Memory B cell (primary cell): ENCODE results near the gene TAP2.

ENCODE experiments used
- ATAC-seq: fragments of 150-1000 bp; cut with Tn5 transposase; 2 replicates; pipeline ENCODE4 v1.10.0; 2021; ENCODE audit warnings: low read depth, mild to moderate bottlenecking, moderate library complexity
- DNase-seq, 2 donors: peaks; one replicate each; pipeline ENCODE4 v3.0.0; 2022; ENCODE audit warnings: low spot score in 2 of 2
- H3K27ac Mint-ChIP-seq: one replicate; pipeline ENCODE4 v1.8.0; 2022; ENCODE audit warnings: mild to moderate bottlenecking, moderate library complexity, mixed read lengths
- H3K27me3 Mint-ChIP-seq: one replicate; pipeline ENCODE4 v1.8.0; 2022; ENCODE audit warnings: mixed read lengths
- H3K36me3 Mint-ChIP-seq: one replicate; pipeline ENCODE4 v1.8.0; 2022; ENCODE audit warnings: mild to moderate bottlenecking, mixed read lengths
- H3K4me1 Mint-ChIP-seq: one replicate; pipeline ENCODE4 v1.8.0; 2022; ENCODE audit warnings: mixed read lengths
- H3K4me3 Mint-ChIP-seq: one replicate; pipeline ENCODE4 v1.8.0; 2022; ENCODE audit warnings: mild to moderate bottlenecking, moderate library complexity, mixed read lengths
- H3K9me3 Mint-ChIP-seq: one replicate; pipeline ENCODE4 v1.8.0; 2022; ENCODE audit warnings: mixed read lengths

TAP2 gene

DNA sequence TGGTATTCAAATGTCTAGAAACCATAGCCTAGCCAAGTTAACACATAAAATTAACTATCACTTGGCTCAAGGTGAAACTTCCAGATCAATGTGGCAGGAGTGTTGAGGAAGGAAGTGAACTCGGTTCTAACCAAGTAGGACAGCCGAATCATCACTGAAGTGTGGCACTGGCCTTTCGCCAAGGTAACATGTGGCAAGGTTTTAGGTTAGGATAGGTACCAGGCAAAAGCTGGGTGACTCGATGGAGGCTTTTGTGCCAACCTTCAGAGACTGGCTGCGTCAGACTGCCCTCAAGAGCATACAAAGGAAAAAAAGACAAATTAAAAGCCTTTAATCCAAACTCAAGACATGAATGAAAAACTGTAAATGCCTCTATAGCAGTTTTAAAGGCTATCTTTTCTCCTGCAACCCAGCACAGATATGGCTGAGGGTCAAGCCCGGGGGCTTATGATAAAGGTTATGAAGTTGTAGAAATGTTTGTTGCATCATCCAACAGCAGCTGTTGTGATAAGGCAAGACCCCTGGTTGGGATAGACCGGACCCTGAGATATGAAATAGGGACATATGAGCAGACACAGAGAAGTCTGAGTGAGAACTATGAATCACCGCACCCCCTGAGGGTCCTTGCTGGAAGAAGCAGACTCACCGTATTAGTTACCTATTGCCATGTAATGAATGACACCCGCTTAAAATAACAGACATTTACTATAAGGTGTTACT lies 27.3 kb upstream of the TAP2 start:
- Mint-ChIP-seq H3K9me3 (no peaks in the 10 kb centered on the region), H3K4me3 (no peak overlapping the region), H3K27ac (peak overlapping the region; percentile 89), H3K27me3 (no peaks in the 10 kb centered on the region), H3K36me3 (peaks cover 2% of the 10 kb centered on the region), H3K4me1 (peaks cover 25% of the 10 kb centered on the region)
- ATAC-seq (no peak), DNase-seq (no peak)

GRCh38 chr6:32862725-32863124 lies 24.2 kb upstream of the TAP2 start:
- no peak overlapping the region for H3K27ac Mint-ChIP-seq
- peaks cover 34% of the 10 kb centered on the region for H3K4me1 Mint-ChIP-seq
- no peaks in the 10 kb centered on the region for H3K27me3 Mint-ChIP-seq
- ATAC-seq (no peak), DNase-seq (no peak)
- H3K9me3 Mint-ChIP-seq, result no peaks in the 10 kb centered on the region
- H3K36me3 Mint-ChIP-seq, result peaks cover 24% of the 10 kb centered on the region
- H3K4me3 Mint-ChIP-seq, result no peak overlapping the region

DNA sequence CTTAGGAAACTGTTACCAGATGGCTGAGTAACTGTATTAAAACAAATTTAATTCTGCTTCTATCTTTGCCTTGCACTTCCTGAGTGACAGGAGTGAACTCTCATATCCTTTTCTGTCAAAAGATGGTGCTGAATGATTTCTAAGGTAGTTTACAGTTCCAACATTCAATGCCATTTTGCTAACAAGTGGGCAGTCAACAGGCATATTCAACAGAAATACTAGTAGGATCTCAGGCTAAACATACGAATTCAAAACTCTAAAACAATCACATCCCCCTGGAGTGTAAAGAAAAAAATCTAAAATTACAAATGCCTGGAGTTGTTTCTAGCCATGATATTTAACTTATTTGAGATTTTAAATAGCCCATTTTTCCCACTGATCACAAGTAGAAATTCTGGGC lies 22.1 kb upstream of the TAP2 start:
- H3K4me1 Mint-ChIP-seq, result peaks cover 27% of the 10 kb centered on the region

DNA sequence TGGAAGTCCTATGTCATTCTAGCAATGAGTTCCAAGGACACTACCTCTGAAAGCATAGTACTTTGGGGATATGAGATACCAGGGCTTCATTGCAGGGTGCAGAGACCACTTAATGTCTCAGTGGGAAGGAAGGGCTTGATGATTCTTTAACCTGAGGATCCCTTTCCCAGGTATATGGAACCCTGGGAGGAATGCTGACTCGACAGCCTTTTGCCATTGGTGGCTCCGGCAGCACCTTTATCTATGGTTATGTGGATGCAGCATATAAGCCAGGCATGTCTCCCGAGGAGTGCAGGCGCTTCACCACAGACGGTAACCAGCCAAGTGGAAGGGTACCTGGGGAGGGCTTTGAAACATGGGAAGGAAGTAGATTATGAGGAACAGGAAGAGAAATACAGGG lies 19.7 kb upstream of the TAP2 start:
- no peak for DNase-seq
- peaks cover 30% of the 10 kb centered on the region for H3K4me1 Mint-ChIP-seq
- peaks cover 44% of the 10 kb centered on the region for H3K36me3 Mint-ChIP-seq
- ATAC-seq, result no peak
- no peaks in the 10 kb centered on the region for H3K9me3 Mint-ChIP-seq
- peak overlapping the region; percentile 86 for H3K27ac Mint-ChIP-seq
- H3K4me3 Mint-ChIP-seq, result peak overlapping the region; percentile 72
- H3K27me3 Mint-ChIP-seq, result no peaks in the 10 kb centered on the region

More for the DNA sequence above, 22.1 kb upstream of the TAP2 start:
- H3K9me3 Mint-ChIP-seq, result no peaks in the 10 kb centered on the region
- H3K27ac Mint-ChIP-seq, result peak overlapping the region; percentile 75
- ATAC-seq, result no peak
- H3K36me3 Mint-ChIP-seq, result peaks cover 39% of the 10 kb centered on the region
- no peak for DNase-seq
- H3K4me3 Mint-ChIP-seq, result no peak overlapping the region
- H3K27me3 Mint-ChIP-seq, result no peaks in the 10 kb centered on the region

GRCh38 chr6:32857156-32857891 lies 18.8 kb upstream of the TAP2 start:
- H3K9me3 Mint-ChIP-seq, result no peaks in the 10 kb centered on the region
- peak overlapping the region; percentile 49 for H3K4me3 Mint-ChIP-seq
- H3K27me3 Mint-ChIP-seq, result no peaks in the 10 kb centered on the region
- DNase-seq, result no peak
- peaks cover 28% of the 10 kb centered on the region for H3K4me1 Mint-ChIP-seq
- H3K27ac Mint-ChIP-seq, result no peak overlapping the region
- peaks cover 44% of the 10 kb centered on the region for H3K36me3 Mint-ChIP-seq
- ATAC-seq, result no peak

DNA sequence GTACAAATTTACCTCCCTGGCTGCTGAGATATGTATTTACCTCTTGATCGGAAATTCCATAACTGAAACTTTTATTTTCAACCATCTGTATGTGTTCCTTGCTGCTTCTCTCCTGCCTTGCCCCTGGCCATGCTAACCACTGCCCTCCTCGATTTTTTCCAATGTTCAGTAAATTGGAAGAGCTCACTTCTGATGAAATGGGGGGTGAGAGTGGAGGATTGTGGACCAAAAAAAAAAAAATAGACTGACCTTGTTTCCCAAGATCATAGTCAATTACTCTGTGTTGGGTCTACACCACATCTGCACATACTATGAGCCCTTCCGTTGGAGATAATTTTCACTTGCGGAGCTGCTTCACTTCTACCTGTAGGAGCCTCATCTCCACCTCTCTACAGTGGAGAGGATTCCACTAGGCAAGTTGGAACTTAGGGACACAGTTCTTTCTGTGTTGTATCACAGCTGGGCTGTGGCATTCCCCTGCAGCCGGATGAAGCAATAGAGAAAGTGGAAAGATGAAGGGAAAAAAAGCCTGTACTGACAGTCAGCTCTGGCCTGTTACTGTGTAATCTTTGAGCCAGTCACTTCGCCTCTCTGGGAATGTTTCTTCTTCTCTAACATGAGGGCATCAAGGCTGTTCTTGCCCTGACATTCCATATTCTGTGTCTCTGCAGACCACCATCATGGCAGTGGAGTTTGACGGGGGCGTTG lies 17.1 kb upstream of the TAP2 start:
- Mint-ChIP-seq H3K27me3 (no peaks in the 10 kb centered on the region), H3K9me3 (no peaks in the 10 kb centered on the region), H3K27ac (peak overlapping the region; percentile 100), H3K4me3 (peak overlapping the region; percentile 100), H3K4me1 (peaks cover 40% of the 10 kb centered on the region), H3K36me3 (peaks cover 48% of the 10 kb centered on the region)
- DNase-seq (no peak), ATAC-seq (no peak)

- DNase-seq, result peak in 1 of 2 donors; percentile 43
Observed at GRCh38 chr6:32854376-32855178, 16.0 kb upstream of the TAP2 start.

DNA sequence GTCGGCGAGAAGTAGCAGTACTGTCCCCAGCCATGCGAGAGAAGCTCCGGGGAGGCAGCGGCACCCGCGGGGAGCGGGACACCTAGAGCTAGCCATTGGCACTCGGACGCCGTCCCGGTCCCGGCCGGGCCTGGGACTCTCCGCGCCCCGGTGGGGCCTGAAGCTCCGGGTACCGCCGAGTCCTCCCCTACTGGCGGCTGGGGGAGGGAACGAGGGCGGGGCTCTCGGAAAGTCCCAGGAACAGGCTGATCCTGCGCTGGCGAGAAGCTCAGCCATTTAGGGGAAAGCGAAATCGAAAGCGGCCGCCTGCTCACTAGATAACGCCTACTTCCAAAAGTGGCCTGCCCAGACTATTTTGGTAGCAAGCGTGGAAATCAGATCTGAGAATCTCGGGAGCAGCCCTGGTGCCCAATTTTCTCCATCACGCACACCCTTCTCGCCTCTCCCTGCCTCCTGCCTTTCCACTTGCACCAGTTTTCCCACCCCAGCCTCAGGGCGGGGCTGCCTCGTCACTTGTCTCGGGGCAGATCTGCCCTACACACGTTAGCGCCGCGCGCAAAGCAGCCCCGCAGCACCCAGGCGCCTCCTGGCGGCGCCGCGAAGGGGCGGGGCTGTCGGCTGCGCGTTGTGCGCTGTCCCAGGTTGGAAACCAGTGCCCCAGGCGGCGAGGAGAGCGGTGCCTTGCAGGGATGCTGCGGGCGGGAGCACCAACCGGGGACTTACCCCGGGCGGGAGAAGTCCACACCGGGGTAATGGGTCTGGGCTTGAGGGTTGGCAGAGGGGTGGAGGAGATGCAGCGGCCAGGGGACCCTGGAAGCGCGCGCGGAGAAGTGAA lies 15.2 kb upstream of the TAP2 start, which contains the start of the genes PSMB9 and TAP1:
Gene PSMB9 (plus strand): TSS at position 652 of the 835 bp plus-strand sequence. CDS start 38 bp downstream, at position 690.
Gene TAP1 (minus strand): TSS at position 164 of the 835 bp plus-strand sequence. CDS start 68 bp downstream, at position 96.
- peak; percentile 79 for ATAC-seq
- Mint-ChIP-seq H3K4me1 (peaks cover 51% of the 10 kb centered on the region), H3K9me3 (no peaks in the 10 kb centered on the region), H3K36me3 (peaks cover 52% of the 10 kb centered on the region), H3K27ac (peak within 1 kb of the TSS; percentile 100), H3K4me3 (peak within 1 kb of the TSS; percentile 100), H3K27me3 (no peaks in the 10 kb centered on the region)
- peak; percentile 90 to 93 for DNase-seq

More at GRCh38 chr6:32854376-32855178, 16.0 kb upstream of the TAP2 start:
- H3K4me3 Mint-ChIP-seq, result peak overlapping the region; percentile 100
- H3K27me3 Mint-ChIP-seq, result no peaks in the 10 kb centered on the region
- peak overlapping the region; percentile 100 for H3K27ac Mint-ChIP-seq
- peak; percentile 36 for ATAC-seq
- H3K9me3 Mint-ChIP-seq, result no peaks in the 10 kb centered on the region
- H3K4me1 Mint-ChIP-seq, result peaks cover 46% of the 10 kb centered on the region
- peaks cover 51% of the 10 kb centered on the region for H3K36me3 Mint-ChIP-seq

- no peaks in the 10 kb centered on the region for H3K9me3 Mint-ChIP-seq
- H3K4me1 Mint-ChIP-seq, result peaks cover 55% of the 10 kb centered on the region
- DNase-seq (peak; percentile 55 to 69), ATAC-seq (peak; percentile 36)
- H3K36me3 Mint-ChIP-seq, result peaks cover 53% of the 10 kb centered on the region
- peak overlapping the region; percentile 100 for H3K4me3 Mint-ChIP-seq
- H3K27ac Mint-ChIP-seq, result peak overlapping the region; percentile 100
- no peaks in the 10 kb centered on the region for H3K27me3 Mint-ChIP-seq
Observed at GRCh38 chr6:32852844-32853540, 14.5 kb upstream of the TAP2 start.

- H3K4me3 Mint-ChIP-seq, result peak overlapping the region; percentile 100
- no peak for DNase-seq
- peak overlapping the region; percentile 100 for H3K27ac Mint-ChIP-seq
- peaks cover 56% of the 10 kb centered on the region for H3K4me1 Mint-ChIP-seq
- H3K36me3 Mint-ChIP-seq, result peaks cover 53% of the 10 kb centered on the region
- no peak for ATAC-seq
- H3K27me3 Mint-ChIP-seq, result no peaks in the 10 kb centered on the region
- H3K9me3 Mint-ChIP-seq, result no peaks in the 10 kb centered on the region
Observed at GRCh38 chr6:32852018-32852843, 13.7 kb upstream of the TAP2 start.

GRCh38 chr6:32851025-32851424 lies 12.5 kb upstream of the TAP2 start:
- ATAC-seq, result no peak
- Mint-ChIP-seq H3K27ac (peak overlapping the region; percentile 37), H3K4me1 (peaks cover 60% of the 10 kb centered on the region), H3K9me3 (no peaks in the 10 kb centered on the region), H3K36me3 (peaks cover 56% of the 10 kb centered on the region), H3K27me3 (no peaks in the 10 kb centered on the region), H3K4me3 (peak overlapping the region; percentile 65)
- DNase-seq, result no peak
